Measurements from ENCODE around the gene ITPA. TPM values are rescaled to one million over a fixed set of nuclear protein-coding genes. Genes with fewer than 3 reads are reported as not detected.

ITPA gene
- polyA plus RNA-seq, 3 donors = 36.0 to 68.3 (median 43.0) TPM

- 64 to 69% (median 67%) methylated on average over 24 to 25 of the region's 25 CpGs for WGBS, 3 donors
- H3K27ac ChIP-seq (ENCODE audit: low read depth, low read length) = no peak overlapping the region
These were observed 28.0 kb downstream of the ITPA start for GRCh38 chr20:3237011-3237957.

- no peak overlapping the region for H3K27ac ChIP-seq (ENCODE audit: low read depth, low read length)
- 4 to 5% (median 4%) methylated on average over 54 to 59 of the region's 59 CpGs for WGBS, 3 donors
These were observed 28.8 kb downstream of the ITPA start for GRCh38 chr20:3237958-3238615.

DNA sequence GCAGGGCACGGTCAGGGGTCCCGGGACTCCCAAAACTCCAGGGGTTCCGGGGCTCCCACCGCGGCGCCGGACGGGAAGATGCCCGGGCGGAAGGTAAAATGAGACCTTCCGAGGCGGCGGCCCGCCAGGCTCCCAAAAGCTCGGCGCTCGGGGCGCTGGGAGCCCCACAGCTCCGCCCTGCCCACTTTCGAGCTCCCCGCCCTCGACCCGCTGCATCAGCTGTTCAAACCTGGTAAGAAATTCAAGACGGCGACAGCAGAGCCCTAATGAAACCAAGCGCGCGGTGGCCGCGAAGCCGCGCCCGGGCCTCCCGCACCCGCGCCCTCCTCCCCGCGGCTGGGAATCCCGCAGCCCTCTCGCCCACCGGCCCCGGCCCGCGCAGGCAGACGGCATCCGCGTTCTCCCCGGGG, 29.3 kb downstream of the ITPA start:
- no peak overlapping the region for H3K27ac ChIP-seq (ENCODE audit: low read depth, low read length)
- 0 to 1% (median 1%) methylated on average over 37 to 48 of the region's 48 CpGs for WGBS, 3 donors

- WGBS, 3 donors = 1% methylated on average over 85 to 107 of the region's 107 CpGs
- H3K27ac ChIP-seq (ENCODE audit: low read depth, low read length) = no peak within 1 kb of the TSS
These were observed 29.9 kb downstream of the ITPA start, which contains the start of gene SLC4A11 for GRCh38 chr20:3239026-3239866. TSS of gene SLC4A11 (minus strand) at chr20:3239190. CDS start at chr20:3239137, 53 bp downstream.

GRCh38 chr20:3239867-3240775, 30.8 kb downstream of the ITPA start:
- WGBS, 3 donors = 17 to 18% (median 18%) methylated on average over 54 of the region's 54 CpGs
- H3K27ac ChIP-seq (ENCODE audit: low read depth, low read length) = no peak overlapping the region

GRCh38 chr20:3240776-3241363, 31.6 kb downstream of the ITPA start:
- H3K27ac ChIP-seq (ENCODE audit: low read depth, low read length) = no peak overlapping the region
- WGBS, 3 donors = 86 to 89% (median 87%) methylated on average over 15 of the region's 15 CpGs

DNA sequence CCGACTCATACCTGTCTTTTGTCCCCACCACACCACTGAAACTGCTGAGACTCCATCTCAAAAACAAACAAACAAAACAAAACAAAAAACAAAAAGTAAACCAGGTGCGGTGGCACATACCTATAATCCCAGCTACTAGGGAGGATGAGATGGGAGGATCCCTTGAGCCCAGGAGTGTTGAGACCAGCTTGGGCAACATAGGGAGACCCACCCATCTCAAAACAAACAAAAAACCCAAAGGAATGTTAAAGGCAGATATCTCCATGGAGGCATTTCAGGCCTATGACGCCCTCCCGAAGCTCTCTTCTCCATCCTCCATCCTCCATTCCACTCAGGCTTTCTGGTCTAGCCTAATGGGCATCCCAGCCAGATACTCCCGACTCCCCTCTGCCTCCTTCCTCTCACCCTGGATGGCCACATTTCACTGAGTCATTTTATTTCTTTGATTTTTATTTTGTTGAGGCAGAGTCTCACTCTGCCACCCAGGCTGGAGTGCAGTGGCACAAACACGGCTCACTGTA, 32.9 kb downstream of the ITPA start:
- H3K27ac ChIP-seq (ENCODE audit: low read depth, low read length) = no peak overlapping the region
- WGBS, 3 donors = 68 to 72% (median 71%) methylated on average over 6 of the region's 6 CpGs

GRCh38 chr20:3243718-3244358, 34.5 kb downstream of the ITPA start:
- H3K27ac ChIP-seq (ENCODE audit: low read depth, low read length) = no peak overlapping the region
- 70 to 74% (median 72%) methylated on average over 11 of the region's 11 CpGs for WGBS, 3 donors

DNA sequence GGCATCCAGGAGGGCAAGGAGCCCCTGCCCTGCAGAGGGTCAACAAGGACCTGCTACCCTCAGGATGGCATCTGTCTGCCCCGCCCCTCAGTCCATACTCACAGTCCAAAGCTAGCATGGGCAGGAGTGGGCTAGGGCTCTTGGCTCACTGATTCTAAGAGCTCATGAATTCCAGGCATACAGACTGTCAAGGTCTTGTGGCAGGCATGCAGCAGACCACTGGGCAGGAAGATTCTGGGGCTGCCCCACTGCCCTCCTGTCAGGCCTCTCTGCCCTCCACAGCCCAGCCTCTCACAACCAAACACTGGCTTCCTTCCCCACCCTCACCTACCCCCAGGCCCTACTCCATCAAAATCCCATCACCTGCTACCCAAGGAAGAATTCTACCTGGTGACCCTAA, 35.3 kb downstream of the ITPA start:
- WGBS, 3 donors = 85 to 97% (median 87%) methylated on average over 1 of the region's 1 CpG
- no peak overlapping the region for H3K27ac ChIP-seq (ENCODE audit: low read depth, low read length)

- WGBS, 3 donors = 56 to 82% (median 70%) methylated on average over 2 of the region's 2 CpGs
These were observed 35.9 kb downstream of the ITPA start for GRCh38 chr20:3245156-3245555.

GRCh38 chr20:3245711-3246110, 36.4 kb downstream of the ITPA start:
- H3K27ac ChIP-seq (ENCODE audit: low read depth, low read length) = no peak overlapping the region
- 53 to 68% (median 64%) methylated on average over 3 to 4 of the region's 4 CpGs for WGBS, 3 donors

More at GRCh38 chr20:3245156-3245555, 35.9 kb downstream of the ITPA start:
- H3K27ac ChIP-seq (ENCODE audit: low read depth, low read length) = no peak overlapping the region

DNA sequence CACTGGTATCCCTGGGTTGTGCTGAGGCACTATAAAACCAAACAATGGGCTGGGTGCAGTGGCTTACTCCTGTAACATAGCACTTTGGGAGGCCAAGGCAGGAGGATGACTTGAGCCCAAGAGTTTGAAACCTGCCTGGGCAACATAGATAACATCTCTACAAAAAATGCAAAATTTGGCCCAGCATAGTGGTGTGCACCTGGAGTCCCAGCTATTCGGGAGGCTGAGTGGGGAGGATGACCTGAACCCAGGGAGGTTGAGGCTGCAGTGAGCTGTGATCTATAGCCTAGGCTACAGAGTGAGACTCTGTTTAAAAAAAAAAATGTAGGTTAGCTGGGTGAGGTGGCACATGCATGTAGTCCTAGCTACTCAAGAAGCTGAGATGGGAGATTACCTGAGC, 37.4 kb downstream of the ITPA start:
- H3K27ac ChIP-seq (ENCODE audit: low read depth, low read length) = no peak overlapping the region
- WGBS, 3 donors = 92 to 100% (median 93%) methylated on average over 1 of the region's 1 CpG

DNA sequence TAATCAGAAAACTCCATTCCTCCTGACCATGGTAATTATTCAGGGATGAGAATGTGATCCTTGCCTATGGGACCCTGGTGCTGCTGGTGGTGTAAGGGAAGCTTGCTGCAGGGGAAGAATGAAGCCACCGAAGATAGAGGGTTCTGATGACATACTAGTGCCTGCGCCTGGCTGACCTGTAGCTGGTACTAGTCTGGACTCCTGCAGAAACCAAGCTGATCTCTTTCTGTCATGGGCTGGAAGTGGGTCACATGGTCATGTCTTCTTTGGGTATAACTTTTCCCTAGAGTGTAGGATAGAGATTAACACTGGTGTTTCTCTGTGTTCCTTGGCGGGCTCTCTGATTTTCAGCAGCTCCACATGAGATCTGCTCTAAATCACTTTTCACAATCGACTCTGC, 38.3 kb downstream of the ITPA start:
- no peak overlapping the region for H3K27ac ChIP-seq (ENCODE audit: low read depth, low read length)
- 55 to 66% (median 64%) methylated on average over 4 of the region's 4 CpGs for WGBS, 3 donors

DNA sequence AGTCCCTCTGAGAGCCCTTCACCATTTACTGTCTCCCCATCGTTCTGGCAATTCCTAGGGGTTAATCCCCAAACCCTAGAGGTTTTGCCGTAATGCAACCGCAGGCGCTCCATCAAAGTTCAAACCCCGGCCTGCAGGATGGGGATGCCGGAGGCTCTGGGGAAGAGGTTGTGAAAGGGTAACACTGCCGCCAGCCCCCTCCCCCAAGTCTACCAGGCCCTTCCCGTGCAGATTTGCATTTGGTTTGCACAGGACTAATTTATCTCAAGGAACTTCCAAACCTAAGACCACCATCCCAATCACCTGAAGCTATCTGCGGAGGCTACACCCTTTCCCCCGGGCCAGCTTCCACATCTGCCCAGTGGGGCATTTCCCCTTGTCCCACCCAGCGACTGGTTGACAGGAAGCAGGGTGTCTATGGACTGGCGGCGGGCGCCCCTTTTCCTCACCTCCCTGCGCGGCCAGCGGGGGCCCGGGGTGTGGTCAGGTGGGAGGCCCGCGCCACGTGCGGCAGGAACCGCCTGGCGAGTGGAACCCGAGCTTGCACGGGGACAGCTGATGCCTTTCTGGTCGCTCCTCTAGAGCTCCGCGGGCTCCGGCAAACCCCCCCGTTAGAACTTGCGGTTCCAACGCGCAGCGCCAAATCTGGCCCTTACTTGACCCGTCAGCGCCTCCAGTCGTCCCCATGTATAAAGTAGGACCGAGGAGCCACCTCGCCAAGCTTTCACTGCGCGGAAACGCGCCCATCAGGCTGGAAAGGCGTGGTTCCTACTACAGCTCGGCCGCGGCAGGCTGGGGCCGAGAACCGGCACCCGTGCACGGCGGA, 39.1 kb downstream of the ITPA start:
- WGBS, 3 donors = 5 to 10% (median 5%) methylated on average over 53 of the region's 53 CpGs
- no peak overlapping the region for H3K27ac ChIP-seq (ENCODE audit: low read depth, low read length)

DNA sequence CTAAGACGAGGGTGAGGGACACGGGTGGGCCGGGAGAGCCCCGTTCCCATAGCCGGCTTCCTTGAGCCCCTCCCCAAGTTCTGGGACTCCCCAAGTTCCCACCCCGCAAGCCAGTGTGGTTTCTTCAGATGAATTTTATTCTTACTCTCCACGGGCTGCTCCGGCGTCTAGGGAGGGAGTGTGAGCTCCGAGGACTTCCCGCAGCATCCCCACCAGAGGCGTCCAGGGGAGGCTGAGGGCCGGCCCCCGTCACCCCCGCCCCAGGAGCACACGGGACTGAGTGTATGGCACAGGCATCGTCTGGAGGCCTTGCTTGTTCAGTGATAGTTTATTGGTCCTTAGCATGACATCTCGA, 39.7 kb downstream of the ITPA start:
- WGBS, 3 donors = 12 to 27% (median 18%) methylated on average over 18 of the region's 18 CpGs

DNA sequence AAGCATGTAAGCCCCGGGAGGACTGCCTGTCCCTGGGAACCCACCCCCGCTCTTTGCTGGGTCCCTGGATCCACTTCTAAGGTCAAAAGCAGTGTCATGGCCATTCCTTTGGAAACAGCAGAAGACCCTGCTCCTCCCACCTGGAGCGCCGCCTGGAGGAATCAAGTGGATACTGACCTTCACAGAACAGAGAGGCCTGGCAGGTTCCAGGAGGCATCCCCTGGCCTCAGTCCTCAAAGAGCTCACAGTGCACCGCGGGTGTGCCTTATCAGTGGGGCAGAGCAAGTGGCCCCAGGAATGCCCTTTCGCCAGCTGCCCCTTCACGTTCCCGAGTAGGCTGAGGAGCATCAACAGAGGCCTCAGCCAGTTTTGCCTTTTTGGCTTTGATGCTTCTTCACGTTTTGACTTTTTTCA, 40.8 kb downstream of the ITPA start:
- H3K27ac ChIP-seq (ENCODE audit: low read depth, low read length) = no peak overlapping the region
- 61 to 85% (median 79%) methylated on average over 10 of the region's 10 CpGs for WGBS, 3 donors

More for the DNA sequence above, 39.7 kb downstream of the ITPA start:
- H3K27ac ChIP-seq (ENCODE audit: low read depth, low read length) = no peak overlapping the region

Measured in adipose tissue (tissue), 3 donors.